ENCODE measurements around the gene MXRA8.
"Not testable (repeated sequence)": the region's sequence is repeated elsewhere in the genome, so short reads cannot be mapped to it uniquely, and the experiment has no call there.

The MXRA8 gene

GRCh38 chr1:1376551-1377226 is 18.3 kb upstream of the MXRA8 start:
- H3K4me3 Mint-ChIP-seq, result peak overlapping the region; percentile 93
- H3K9me3 Mint-ChIP-seq, result no peaks in the 10 kb centered on the region
- no peaks in the 10 kb centered on the region for H3K27me3 Mint-ChIP-seq
- peaks cover 13% of the 10 kb centered on the region for H3K4me1 Mint-ChIP-seq
- H3K36me3 Mint-ChIP-seq, result no peaks in the 10 kb centered on the region
- H3K27ac Mint-ChIP-seq, result peak overlapping the region; percentile 59

- Mint-ChIP-seq H3K4me3 (peak within 1 kb of the TSS; percentile 93), H3K27me3 (no peaks in the 10 kb centered on the region), H3K36me3 (no peaks in the 10 kb centered on the region), H3K9me3 (no peaks in the 10 kb centered on the region), H3K27ac (peak within 1 kb of the TSS; percentile 98), H3K4me1 (peaks cover 16% of the 10 kb centered on the region)
These were observed 16.7 kb upstream of the MXRA8 start, which contains the start of gene AURKAIP1 for GRCh38 chr1:1374929-1375662. Gene AURKAIP1 (minus strand): TSS chr1:1375207. CDS start chr1:1374756, 451 bp downstream.

GRCh38 chr1:1374589-1374928 is 16.2 kb upstream of the MXRA8 start:
- no peaks in the 10 kb centered on the region for H3K9me3 Mint-ChIP-seq

GRCh38 chr1:1373815-1374588 is 15.6 kb upstream of the MXRA8 start:
- peak overlapping the region; percentile 30 for H3K27ac Mint-ChIP-seq
- H3K27me3 Mint-ChIP-seq, result no peaks in the 10 kb centered on the region
- peak overlapping the region; percentile 93 for H3K4me3 Mint-ChIP-seq
- peaks cover 17% of the 10 kb centered on the region for H3K4me1 Mint-ChIP-seq
- no peaks in the 10 kb centered on the region for H3K36me3 Mint-ChIP-seq
- H3K9me3 Mint-ChIP-seq, result no peaks in the 10 kb centered on the region

More at GRCh38 chr1:1374589-1374928, 16.2 kb upstream of the MXRA8 start:
- Mint-ChIP-seq H3K27ac (no peak overlapping the region), H3K36me3 (no peaks in the 10 kb centered on the region), H3K4me3 (peak overlapping the region; percentile 93), H3K27me3 (no peaks in the 10 kb centered on the region), H3K4me1 (peaks cover 17% of the 10 kb centered on the region)

- Mint-ChIP-seq H3K27ac (no peak overlapping the region), H3K27me3 (no peaks in the 10 kb centered on the region), H3K9me3 (no peaks in the 10 kb centered on the region), H3K36me3 (no peaks in the 10 kb centered on the region), H3K4me3 (peak overlapping the region; percentile 93), H3K4me1 (peaks cover 17% of the 10 kb centered on the region)
These were observed 14.9 kb upstream of the MXRA8 start for GRCh38 chr1:1373051-1373814.

GRCh38 chr1:1371746-1372711 is 13.7 kb upstream of the MXRA8 start:
- H3K36me3 Mint-ChIP-seq, result no peaks in the 10 kb centered on the region
- H3K4me1 Mint-ChIP-seq, result peaks cover 17% of the 10 kb centered on the region
- no peaks in the 10 kb centered on the region for H3K27me3 Mint-ChIP-seq
- no peaks in the 10 kb centered on the region for H3K9me3 Mint-ChIP-seq
- H3K4me3 Mint-ChIP-seq, result peak overlapping the region; percentile 68
- H3K27ac Mint-ChIP-seq, result no peak overlapping the region

- Mint-ChIP-seq H3K27me3 (no peaks in the 10 kb centered on the region), H3K36me3 (no peaks in the 10 kb centered on the region), H3K9me3 (no peaks in the 10 kb centered on the region), H3K27ac (no peak overlapping the region), H3K4me1 (peaks cover 17% of the 10 kb centered on the region), H3K4me3 (no peak overlapping the region)
These were observed 13.0 kb upstream of the MXRA8 start for GRCh38 chr1:1371364-1371745.

- Mint-ChIP-seq H3K4me1 (peaks cover 17% of the 10 kb centered on the region), H3K27ac (no peak overlapping the region), H3K27me3 (no peaks in the 10 kb centered on the region), H3K4me3 (no peak overlapping the region), H3K9me3 (no peaks in the 10 kb centered on the region), H3K36me3 (no peaks in the 10 kb centered on the region)
These were observed 12.5 kb upstream of the MXRA8 start for GRCh38 chr1:1370771-1371300.

- peaks cover 14% of the 10 kb centered on the region for H3K4me1 Mint-ChIP-seq
- not testable (repeated sequence) for H3K27me3 Mint-ChIP-seq, H3K9me3 Mint-ChIP-seq, H3K4me3 Mint-ChIP-seq, H3K27ac Mint-ChIP-seq, H3K36me3 Mint-ChIP-seq
These were observed 11.7 kb upstream of the MXRA8 start for GRCh38 chr1:1370094-1370493.

- Mint-ChIP-seq H3K27ac (no peak overlapping the region), H3K36me3 (no peaks in the 10 kb centered on the region), H3K4me3 (no peak overlapping the region), H3K9me3 (no peaks in the 10 kb centered on the region), H3K4me1 (peaks cover 8% of the 10 kb centered on the region), H3K27me3 (no peaks in the 10 kb centered on the region)
These were observed 9.0 kb upstream of the MXRA8 start for GRCh38 chr1:1367315-1367714.

- Mint-ChIP-seq H3K4me1 (peaks cover 5% of the 10 kb centered on the region), H3K27ac (no peak overlapping the region), H3K27me3 (no peaks in the 10 kb centered on the region), H3K4me3 (no peak overlapping the region), H3K9me3 (no peaks in the 10 kb centered on the region), H3K36me3 (no peaks in the 10 kb centered on the region)
These were observed 8.3 kb upstream of the MXRA8 start for GRCh38 chr1:1366699-1367066.

GRCh38 chr1:1365875-1366698 is 7.7 kb upstream of the MXRA8 start:
- Mint-ChIP-seq H3K27me3 (no peaks in the 10 kb centered on the region), H3K9me3 (no peaks in the 10 kb centered on the region), H3K27ac (no peak overlapping the region), H3K4me3 (no peak overlapping the region), H3K36me3 (no peaks in the 10 kb centered on the region), H3K4me1 (peaks cover 5% of the 10 kb centered on the region)

- Mint-ChIP-seq H3K9me3 (no peaks in the 10 kb centered on the region), H3K4me1 (peaks cover 2% of the 10 kb centered on the region), H3K4me3 (no peak overlapping the region), H3K27me3 (no peaks in the 10 kb centered on the region), H3K27ac (no peak overlapping the region), H3K36me3 (no peaks in the 10 kb centered on the region)
These were observed 5.9 kb upstream of the MXRA8 start for GRCh38 chr1:1364266-1364665.

GRCh38 chr1:1361982-1362423 is 3.6 kb upstream of the MXRA8 start:
- Mint-ChIP-seq H3K9me3 (no peaks in the 10 kb centered on the region), H3K4me1 (peaks cover 7% of the 10 kb centered on the region), H3K27ac (no peak overlapping the region)

More at GRCh38 chr1:1361982-1362423, 3.6 kb upstream of the MXRA8 start:
- H3K27me3 Mint-ChIP-seq, result peaks cover 3% of the 10 kb centered on the region
- H3K36me3 Mint-ChIP-seq, result no peaks in the 10 kb centered on the region
- no peak overlapping the region for H3K4me3 Mint-ChIP-seq
